C1 segment of cervical spinal cord (tissue), 14 donors: ENCODE measurements around the gene DHRS4.
"Not testable (repeated sequence)": the region's sequence is repeated elsewhere in the genome, so short reads cannot be mapped to it uniquely, and the experiment has no call there.

ENCODE experiments used
- DNase-seq, 14 donors: peaks; one replicate each; lab custom pipeline; 2025; lab: John Stamatoyannopoulos, UW

Gene DHRS4

GRCh38 chr14:23981951-23982813 is 28.6 kb downstream of the DHRS4 start:
- not testable (repeated sequence) for DNase-seq

- no peak for DNase-seq
These were observed 31.5 kb downstream of the DHRS4 start for GRCh38 chr14:23984891-23985602.

- not testable (repeated sequence) for DNase-seq
These were observed 34.6 kb downstream of the DHRS4 start for GRCh38 chr14:23988223-23988606.

GRCh38 chr14:23988607-23989363 is 35.2 kb downstream of the DHRS4 start, which contains the start of gene DHRS4L2:
TSS of gene DHRS4L2 (plus strand) at chr14:23988929. CDS start at chr14:23988948, 19 bp downstream.
- peak in 5 of 14 donors; percentile 7 to 55 (median 42) for DNase-seq

- DNase-seq, result peak in 12 of 14 donors; percentile 37 to 72 (median 62)
These were observed 36.3 kb downstream of the DHRS4 start for GRCh38 chr14:23989734-23990445.

GRCh38 chr14:23990961-23991360 is 37.4 kb downstream of the DHRS4 start:
- DNase-seq, result not testable (repeated sequence)

GRCh38 chr14:23993042-23993441 is 39.5 kb downstream of the DHRS4 start:
- DNase-seq, result not testable (repeated sequence)

- DNase-seq, result not testable (repeated sequence)
These were observed 42.4 kb downstream of the DHRS4 start for GRCh38 chr14:23996009-23996408.

- DNase-seq, result not testable (repeated sequence)
These were observed 43.3 kb downstream of the DHRS4 start for GRCh38 chr14:23996825-23997224.

GRCh38 chr14:23999640-24000039 is 46.1 kb downstream of the DHRS4 start:
- DNase-seq, result not testable (repeated sequence)

- not testable (repeated sequence) for DNase-seq
These were observed 47.5 kb downstream of the DHRS4 start for GRCh38 chr14:24001078-24001477.

- not testable (repeated sequence) for DNase-seq
These were observed 48.1 kb downstream of the DHRS4 start for GRCh38 chr14:24001679-24002078.

GRCh38 chr14:24006471-24006816 is 52.9 kb downstream of the DHRS4 start:
- not testable (repeated sequence) for DNase-seq

GRCh38 chr14:24006817-24007652 is 53.5 kb downstream of the DHRS4 start:
- DNase-seq, result peak in 8 of 14 donors; percentile 21 to 70 (median 48)

GRCh38 chr14:24011051-24011450 is 57.5 kb downstream of the DHRS4 start:
- no peak for DNase-seq

- peak in 1 of 14 donors; percentile 3 for DNase-seq
These were observed 59.2 kb downstream of the DHRS4 start for GRCh38 chr14:24012726-24013273.

GRCh38 chr14:24013654-24014514 is 60.3 kb downstream of the DHRS4 start:
- peak in 9 of 14 donors; percentile 4 to 56 (median 29) for DNase-seq

- not testable (repeated sequence) for DNase-seq
These were observed 62.2 kb downstream of the DHRS4 start for GRCh38 chr14:24015745-24016144.
